Natural killer cell (primary cell): Measurements from ENCODE around the gene ZSCAN5B. TPM values are rescaled to one million over a fixed set of nuclear protein-coding genes. Genes with fewer than 3 reads are reported as not detected.

Experiments
- ATAC-seq, 3 donors: fragments of 150-1000 bp in 2 of 3; fragments of 200-7000 bp in 1 of 3; cut with Tn5 transposase; 1 replicate in 1 of 3; 2 replicates in 2 of 3; pipeline ENCODE4 v1.10.0; 2021; ENCODE audit warnings: mild to moderate bottlenecking in 2 of 3, moderate library complexity in 2 of 3
- DNase-seq, 2 donors: peaks; one replicate each; pipeline versions ENCODE4 v3.0.0 to v3.0.0-alpha.2; 2013 to 2021; ENCODE audit warnings: mixed read lengths in 1 of 2
- H3K27ac ChIP-seq: one replicate; pipeline ENCODE4 v1.5.1; 2013; ENCODE audit warnings: mild to moderate bottlenecking, low read length
- H3K27me3 ChIP-seq: one replicate; pipeline ENCODE4 v1.6.1; 2013; ENCODE audit warnings: low read length; ENCODE audit not compliant: control insufficient read depth, insufficient read depth
- H3K36me3 ChIP-seq: one replicate; pipeline ENCODE4 v1.6.1; 2013; ENCODE audit warnings: low read length; ENCODE audit not compliant: control insufficient read depth, insufficient read depth
- H3K4me1 ChIP-seq: one replicate; pipeline ENCODE4 v1.6.1; 2013; ENCODE audit warnings: low read length; ENCODE audit not compliant: control insufficient read depth, insufficient read depth
- H3K4me3 ChIP-seq: one replicate; pipeline ENCODE4 v1.5.1; 2013; ENCODE audit warnings: low read length
- H3K9me3 ChIP-seq: one replicate; pipeline ENCODE4 v1.6.1; 2013; ENCODE audit warnings: low read length; ENCODE audit not compliant: control insufficient read depth, insufficient read depth
- H3K27ac Mint-ChIP-seq, 2 donors: one replicate each; pipeline ENCODE4 v1.8.0; 2022; ENCODE audit warnings: mild to moderate bottlenecking in 2 of 2, mixed read lengths in 2 of 2, moderate library complexity in 1 of 2
- H3K27me3 Mint-ChIP-seq, 2 donors: one replicate each; pipeline ENCODE4 v1.8.0; 2022; ENCODE audit warnings: low read depth in 2 of 2, mixed read lengths in 2 of 2
- H3K36me3 Mint-ChIP-seq: one replicate; pipeline ENCODE4 v1.8.0; 2022; ENCODE audit warnings: mixed read lengths
- H3K4me1 Mint-ChIP-seq, 2 donors: one replicate each; pipeline ENCODE4 v1.8.0; 2022; ENCODE audit warnings: mixed read lengths in 2 of 2
- H3K4me3 Mint-ChIP-seq: one replicate; pipeline ENCODE4 v1.8.0; 2022; ENCODE audit warnings: mild to moderate bottlenecking, moderate library complexity, mixed read lengths
- H3K9me3 Mint-ChIP-seq, 2 donors: one replicate each; pipeline ENCODE4 v1.8.0; 2022; ENCODE audit warnings: mixed read lengths in 2 of 2
- CTCF ChIP-seq: fragments of 200-600 bp; IDR thresholded peaks from one replicate; pipeline ENCODE4 v1.8.0; 2022; ENCODE audit warnings: antibody characterized with exemption
- WGBS: methylation state at CpG from one replicate; pipeline ENCODE4 v1.1.7; 2013; ENCODE audit warnings: missing lambda C conversion rate; ENCODE audit not compliant: insufficient coverage; 5-methylcytosine and 5-hydroxymethylcytosine counted together
- intact Hi-C: fragments of 100-400 bp; cut with micrococcal nuclease; formaldehyde crosslinking; loops from one replicate; pipeline ENCODE4 v1.14.2; 2022
- total RNA-seq, 4 donors: library from RNA; stranded (reverse); fragments of 120-200 nt in 1 of 4; gene quantifications; one replicate each; pipeline versions ENCODE4 v1.2.3 to v1.2.4, GENCODE V29; 2013 to 2022

The ZSCAN5B gene
- total RNA-seq, 3 donors from 2014 or later (not counting 1 experiment from before 2014, with no cell fraction given), result not detected

GRCh38 chr19:56147307-56147706 is 50.3 kb downstream of the ZSCAN5B start:
- no peaks in the 10 kb centered on the region for H3K9me3 ChIP-seq
- no peak overlapping the region for H3K27ac ChIP-seq
- intact Hi-C loops, result no loop called here
- no peak overlapping the region for H3K4me3 Mint-ChIP-seq
- TF ChIP-seq CTCF, result no peak
- H3K27ac Mint-ChIP-seq, result peak overlapping the region in 1 of 2 donors; percentile 71
- DNase-seq, result no peak
- H3K27me3 ChIP-seq, result no peaks in the 10 kb centered on the region
- no peaks in the 10 kb centered on the region for H3K36me3 Mint-ChIP-seq
- no peak overlapping the region for H3K4me3 ChIP-seq
- H3K4me1 Mint-ChIP-seq, result peaks cover 6 to 20% of the 10 kb centered on the region in 2 donors
- WGBS, result 97% methylated on average over 22 of the region's 22 CpGs
- no peak for ATAC-seq
- H3K27me3 Mint-ChIP-seq, result no peaks in the 10 kb centered on the region
- no peaks in the 10 kb centered on the region for H3K4me1 ChIP-seq
- peaks cover 2% of the 10 kb centered on the region for H3K36me3 ChIP-seq
- H3K9me3 Mint-ChIP-seq, result no peaks in the 10 kb centered on the region

GRCh38 chr19:56146904-56147303 is 50.7 kb downstream of the ZSCAN5B start:
- no peaks in the 10 kb centered on the region for H3K9me3 Mint-ChIP-seq

GRCh38 chr19:56145698-56146097 is 51.9 kb downstream of the ZSCAN5B start:
- Mint-ChIP-seq H3K27me3 (no peaks in the 10 kb centered on the region), H3K9me3 (no peaks in the 10 kb centered on the region), H3K4me3 (no peak overlapping the region), H3K36me3 (no peaks in the 10 kb centered on the region), H3K27ac (no peak overlapping the region), H3K4me1 (peaks cover 15 to 33% of the 10 kb centered on the region in 2 donors)
- Histone ChIP-seq H3K27ac (no peak overlapping the region), H3K9me3 (no peaks in the 10 kb centered on the region), H3K4me3 (no peak overlapping the region), H3K36me3 (peaks cover 2% of the 10 kb centered on the region), H3K4me1 (peaks cover 7% of the 10 kb centered on the region), H3K27me3 (no peaks in the 10 kb centered on the region)
- no peak for TF ChIP-seq CTCF
- WGBS, result 98% methylated on average over 10 of the region's 10 CpGs
- ATAC-seq (no peak), DNase-seq (no peak)
- intact Hi-C loops, result no loop called here

More at GRCh38 chr19:56146904-56147303, 50.7 kb downstream of the ZSCAN5B start:
- Mint-ChIP-seq H3K36me3 (no peaks in the 10 kb centered on the region), H3K27ac (no peak overlapping the region), H3K4me3 (no peak overlapping the region), H3K4me1 (peaks cover 9 to 24% of the 10 kb centered on the region in 2 donors), H3K27me3 (no peaks in the 10 kb centered on the region)
- Histone ChIP-seq H3K4me1 (peaks cover 2% of the 10 kb centered on the region), H3K27ac (no peak overlapping the region), H3K27me3 (no peaks in the 10 kb centered on the region), H3K4me3 (no peak overlapping the region), H3K36me3 (peaks cover 2% of the 10 kb centered on the region), H3K9me3 (no peaks in the 10 kb centered on the region)
- no peak for TF ChIP-seq CTCF
- ATAC-seq (no peak), DNase-seq (no peak)
- 98% methylated on average over 31 of the region's 31 CpGs for WGBS
- intact Hi-C loops, result no loop called here

- Histone ChIP-seq H3K27ac (no peak overlapping the region), H3K27me3 (no peaks in the 10 kb centered on the region), H3K4me3 (no peak overlapping the region), H3K36me3 (peaks cover 2% of the 10 kb centered on the region), H3K9me3 (no peaks in the 10 kb centered on the region), H3K4me1 (peaks cover 14% of the 10 kb centered on the region)
- Mint-ChIP-seq H3K4me1 (peaks cover 24 to 42% of the 10 kb centered on the region in 2 donors), H3K36me3 (no peaks in the 10 kb centered on the region), H3K9me3 (no peaks in the 10 kb centered on the region), H3K4me3 (no peak overlapping the region), H3K27ac (no peak overlapping the region), H3K27me3 (no peaks in the 10 kb centered on the region)
- WGBS, result 87% methylated on average over 12 of the region's 12 CpGs
- intact Hi-C loops, result no loop called here
- no peak for ATAC-seq
- DNase-seq, result no peak
- TF ChIP-seq CTCF, result no peak
Measured at GRCh38 chr19:56144831-56145230, 52.8 kb downstream of the ZSCAN5B start.
